Measurements from ENCODE around the gene CDC16.

The CDC16 gene

DNA sequence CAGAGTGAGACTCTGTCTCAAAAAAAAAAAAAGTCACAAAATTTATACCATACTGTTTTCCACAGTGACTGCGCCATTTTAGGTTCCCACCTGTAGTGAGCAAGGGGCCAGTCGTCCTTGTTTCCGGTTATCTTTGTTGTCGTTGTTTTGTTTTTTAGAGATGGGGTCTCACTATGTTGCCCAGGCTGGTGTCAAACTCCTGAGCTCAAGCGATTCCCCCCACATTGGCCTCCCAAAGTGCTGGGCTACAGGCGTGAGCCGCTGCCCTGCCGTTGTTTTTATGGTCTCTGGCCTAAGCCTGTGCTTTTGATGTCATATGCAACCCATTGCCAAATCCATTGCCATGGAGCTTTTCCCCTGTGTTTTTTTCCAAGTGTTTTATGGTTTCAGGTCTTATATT lies 50.0 kb downstream of the CDC16 start:
- Histone ChIP-seq H3K9ac (ENCODE audit: low read depth in 1 of 2, low read length in 2 of 2) (no peak overlapping the region), H3K36me3 (ENCODE audit: control insufficient read depth in 2 of 2, insufficient read depth in 2 of 2, low read length in 2 of 2) (peaks cover 15 to 18% of the 10 kb centered on the region in 2 donors), H3K27me3 (ENCODE audit: control insufficient read depth in 2 of 2, insufficient read depth in 2 of 2, low read length in 2 of 2) (no peaks in the 10 kb centered on the region), H3K27ac (ENCODE audit: low read depth in 2 of 2, low read length in 2 of 2) (no peak overlapping the region), H3K4me3 (ENCODE audit: low read length in 2 of 2) (no peak overlapping the region), H3K9me3 (ENCODE audit: control insufficient read depth in 2 of 2, low read length in 2 of 2) (no peaks in the 10 kb centered on the region), H3K4me1 (ENCODE audit: control insufficient read depth in 2 of 2, insufficient read depth in 2 of 2, low read length in 2 of 2) (peaks cover 9 to 13% of the 10 kb centered on the region in 2 donors)

DNA sequence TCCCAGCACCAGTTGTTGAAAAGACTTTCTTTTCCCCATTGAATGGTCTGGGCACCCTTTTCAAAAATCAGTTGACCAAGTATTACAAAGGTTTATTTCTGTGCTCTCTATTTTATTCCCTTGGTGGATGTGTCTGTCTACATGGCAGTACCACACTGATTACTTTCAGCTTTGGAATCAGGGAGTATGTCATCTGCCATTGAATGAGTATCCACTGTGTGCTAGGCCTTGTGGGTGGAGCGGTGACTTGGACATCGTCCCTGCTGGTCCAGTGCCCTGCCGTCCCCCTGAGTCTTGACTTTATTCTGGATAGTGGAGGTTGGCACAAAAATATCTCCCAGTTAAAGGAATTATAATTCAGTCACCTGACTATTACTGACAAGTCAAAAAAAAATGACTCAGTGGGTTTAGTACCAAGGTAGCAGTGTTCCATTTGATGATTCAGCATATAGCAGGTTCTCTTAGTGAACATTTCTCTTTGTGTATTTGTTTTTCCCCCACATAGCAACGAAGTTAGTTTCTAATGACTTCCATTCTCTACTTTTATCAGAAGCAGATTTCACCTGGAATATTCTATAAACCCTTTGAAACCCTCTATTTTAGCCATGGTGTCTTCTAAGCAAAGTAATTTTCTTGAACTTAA lies 50.6 kb downstream of the CDC16 start:
- H3K27ac ChIP-seq (ENCODE audit: low read depth in 2 of 2, low read length in 2 of 2) = no peak overlapping the region

DNA sequence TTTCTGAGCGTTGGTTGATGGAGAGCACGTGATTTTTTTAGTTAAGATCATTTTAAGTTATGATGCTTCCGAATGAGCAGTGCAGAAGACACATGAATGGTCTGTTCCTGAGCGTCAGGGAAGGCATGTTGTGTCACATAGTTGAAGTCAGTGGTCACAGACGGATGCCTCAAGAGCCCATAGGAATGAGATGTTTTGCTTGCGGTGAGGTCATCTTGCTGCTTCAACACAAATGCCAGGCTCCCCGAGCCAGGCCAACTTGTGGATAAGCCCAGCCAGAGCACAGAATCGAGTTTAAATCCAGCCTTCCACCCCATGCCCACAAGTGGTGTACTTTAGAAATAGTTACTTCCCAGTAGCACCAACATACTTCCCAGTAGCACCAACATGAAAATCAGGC lies 52.1 kb downstream of the CDC16 start:
- Histone ChIP-seq H3K27me3 (ENCODE audit: control insufficient read depth in 2 of 2, insufficient read depth in 2 of 2, low read length in 2 of 2) (no peaks in the 10 kb centered on the region), H3K9me3 (ENCODE audit: control insufficient read depth in 2 of 2, low read length in 2 of 2) (no peaks in the 10 kb centered on the region), H3K4me3 (ENCODE audit: low read length in 2 of 2) (no peak overlapping the region), H3K36me3 (ENCODE audit: control insufficient read depth in 2 of 2, insufficient read depth in 2 of 2, low read length in 2 of 2) (peaks cover 24 to 26% of the 10 kb centered on the region in 2 donors), H3K4me1 (ENCODE audit: control insufficient read depth in 2 of 2, insufficient read depth in 2 of 2, low read length in 2 of 2) (peaks cover 3 to 7% of the 10 kb centered on the region in 2 donors), H3K9ac (ENCODE audit: low read depth in 1 of 2, low read length in 2 of 2) (no peak overlapping the region), H3K27ac (ENCODE audit: low read depth in 2 of 2, low read length in 2 of 2) (no peak overlapping the region)

More for the DNA sequence above, 50.6 kb downstream of the CDC16 start:
- Histone ChIP-seq H3K36me3 (ENCODE audit: control insufficient read depth in 2 of 2, insufficient read depth in 2 of 2, low read length in 2 of 2) (peaks cover 21 to 24% of the 10 kb centered on the region in 2 donors), H3K27me3 (ENCODE audit: control insufficient read depth in 2 of 2, insufficient read depth in 2 of 2, low read length in 2 of 2) (no peaks in the 10 kb centered on the region), H3K4me1 (ENCODE audit: control insufficient read depth in 2 of 2, insufficient read depth in 2 of 2, low read length in 2 of 2) (peaks cover 5 to 13% of the 10 kb centered on the region in 2 donors), H3K9me3 (ENCODE audit: control insufficient read depth in 2 of 2, low read length in 2 of 2) (no peaks in the 10 kb centered on the region), H3K9ac (ENCODE audit: low read depth in 1 of 2, low read length in 2 of 2) (no peak overlapping the region), H3K4me3 (ENCODE audit: low read length in 2 of 2) (no peak overlapping the region)

GRCh38 chr13:114288157-114288591 lies 53.5 kb downstream of the CDC16 start:
- H3K27me3 ChIP-seq (ENCODE audit: control insufficient read depth in 2 of 2, insufficient read depth in 2 of 2, low read length in 2 of 2) = no peaks in the 10 kb centered on the region
- H3K36me3 ChIP-seq (ENCODE audit: control insufficient read depth in 2 of 2, insufficient read depth in 2 of 2, low read length in 2 of 2) = peaks cover 32 to 35% of the 10 kb centered on the region in 2 donors
- H3K4me3 ChIP-seq (ENCODE audit: low read length in 2 of 2) = no peak overlapping the region
- no peaks in the 10 kb centered on the region for H3K9me3 ChIP-seq (ENCODE audit: control insufficient read depth in 2 of 2, low read length in 2 of 2)
- H3K4me1 ChIP-seq (ENCODE audit: control insufficient read depth in 2 of 2, insufficient read depth in 2 of 2, low read length in 2 of 2) = no peaks in the 10 kb centered on the region
- no peak overlapping the region for H3K27ac ChIP-seq (ENCODE audit: low read depth in 2 of 2, low read length in 2 of 2)
- H3K9ac ChIP-seq (ENCODE audit: low read depth in 1 of 2, low read length in 2 of 2) = no peak overlapping the region

DNA sequence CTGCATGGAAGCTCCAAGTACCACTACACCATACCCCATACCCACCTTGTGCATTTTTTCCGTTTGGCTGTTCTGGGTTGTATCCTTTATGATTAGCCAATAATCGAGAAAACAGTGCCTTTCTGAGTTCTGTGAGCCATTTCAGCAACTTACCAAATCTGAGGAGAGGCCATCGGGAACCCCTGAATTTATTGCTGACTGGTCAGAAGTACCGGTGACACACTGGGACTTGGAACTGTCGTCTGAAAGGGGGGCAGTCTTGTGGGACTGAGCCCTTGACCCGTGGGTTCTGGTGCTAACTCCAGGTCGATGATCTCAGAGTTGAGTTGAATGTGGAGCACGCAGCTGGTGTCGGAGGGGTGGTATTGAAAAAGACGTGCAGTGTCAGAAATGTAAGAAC lies 61.8 kb downstream of the CDC16 start:
- Histone ChIP-seq H3K9ac (ENCODE audit: low read depth in 1 of 2, low read length in 2 of 2) (no peak overlapping the region), H3K4me3 (ENCODE audit: low read length in 2 of 2) (no peak overlapping the region), H3K27ac (ENCODE audit: low read depth in 2 of 2, low read length in 2 of 2) (no peak overlapping the region), H3K4me1 (ENCODE audit: control insufficient read depth in 2 of 2, insufficient read depth in 2 of 2, low read length in 2 of 2) (no peaks in the 10 kb centered on the region), H3K27me3 (ENCODE audit: control insufficient read depth in 2 of 2, insufficient read depth in 2 of 2, low read length in 2 of 2) (no peaks in the 10 kb centered on the region), H3K9me3 (ENCODE audit: control insufficient read depth in 2 of 2, low read length in 2 of 2) (no peaks in the 10 kb centered on the region), H3K36me3 (ENCODE audit: control insufficient read depth in 2 of 2, insufficient read depth in 2 of 2, low read length in 2 of 2) (peaks cover 31 to 48% of the 10 kb centered on the region in 2 donors)

DNA sequence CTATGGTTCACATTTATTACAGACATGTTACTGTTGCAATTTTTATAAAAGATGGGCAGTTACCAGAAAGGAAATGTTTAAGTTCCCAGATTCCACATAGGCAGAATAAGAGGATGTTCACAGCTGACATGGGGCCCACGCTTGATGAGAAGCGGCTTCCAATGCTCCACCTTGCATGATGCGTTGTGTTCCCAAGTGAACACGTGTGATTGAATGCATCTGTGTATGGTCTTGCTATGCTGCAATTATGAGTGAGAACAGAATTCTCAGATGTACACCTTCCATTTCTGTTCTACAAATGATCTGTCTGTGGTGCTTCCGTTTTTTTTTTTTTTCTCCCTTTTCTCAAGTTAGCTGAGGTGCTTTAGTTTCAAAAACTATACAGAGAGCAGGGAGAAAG lies 62.2 kb downstream of the CDC16 start:
- no peaks in the 10 kb centered on the region for H3K4me1 ChIP-seq (ENCODE audit: control insufficient read depth in 2 of 2, insufficient read depth in 2 of 2, low read length in 2 of 2)
- H3K36me3 ChIP-seq (ENCODE audit: control insufficient read depth in 2 of 2, insufficient read depth in 2 of 2, low read length in 2 of 2) = peaks cover 31 to 51% of the 10 kb centered on the region in 2 donors
- no peak overlapping the region for H3K9ac ChIP-seq (ENCODE audit: low read depth in 1 of 2, low read length in 2 of 2)
- H3K9me3 ChIP-seq (ENCODE audit: control insufficient read depth in 2 of 2, low read length in 2 of 2) = no peaks in the 10 kb centered on the region
- no peak overlapping the region for H3K4me3 ChIP-seq (ENCODE audit: low read length in 2 of 2)
- H3K27ac ChIP-seq (ENCODE audit: low read depth in 2 of 2, low read length in 2 of 2) = no peak overlapping the region
- no peaks in the 10 kb centered on the region for H3K27me3 ChIP-seq (ENCODE audit: control insufficient read depth in 2 of 2, insufficient read depth in 2 of 2, low read length in 2 of 2)

DNA sequence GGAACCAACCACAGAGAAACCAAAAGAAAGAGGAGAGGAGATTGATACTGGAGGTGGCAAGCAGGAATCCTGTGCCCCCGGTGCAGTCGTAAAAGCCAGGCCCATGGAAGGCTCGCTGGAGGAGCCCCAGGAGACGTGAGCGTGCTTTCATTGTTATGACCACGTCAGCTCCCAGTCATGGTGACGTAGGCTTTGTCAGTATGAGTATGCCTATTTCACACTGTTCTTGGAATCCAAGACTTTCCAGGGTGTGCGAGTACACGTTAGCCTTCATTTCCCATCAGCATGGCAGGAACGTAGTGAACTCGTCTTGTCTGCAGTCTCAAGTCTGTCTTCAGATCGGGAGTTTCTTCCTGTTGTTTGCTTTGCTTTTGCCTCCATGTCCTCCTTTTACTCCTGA lies 64.2 kb downstream of the CDC16 start:
- H3K4me1 ChIP-seq (ENCODE audit: control insufficient read depth in 2 of 2, insufficient read depth in 2 of 2, low read length in 2 of 2) = no peaks in the 10 kb centered on the region
- H3K4me3 ChIP-seq (ENCODE audit: low read length in 2 of 2) = no peak overlapping the region
- H3K27me3 ChIP-seq (ENCODE audit: control insufficient read depth in 2 of 2, insufficient read depth in 2 of 2, low read length in 2 of 2) = no peaks in the 10 kb centered on the region
- no peak overlapping the region for H3K27ac ChIP-seq (ENCODE audit: low read depth in 2 of 2, low read length in 2 of 2)
- no peak overlapping the region for H3K9ac ChIP-seq (ENCODE audit: low read depth in 1 of 2, low read length in 2 of 2)
- no peaks in the 10 kb centered on the region for H3K9me3 ChIP-seq (ENCODE audit: control insufficient read depth in 2 of 2, low read length in 2 of 2)
- H3K36me3 ChIP-seq (ENCODE audit: control insufficient read depth in 2 of 2, insufficient read depth in 2 of 2, low read length in 2 of 2) = peaks cover 31 to 53% of the 10 kb centered on the region in 2 donors

DNA sequence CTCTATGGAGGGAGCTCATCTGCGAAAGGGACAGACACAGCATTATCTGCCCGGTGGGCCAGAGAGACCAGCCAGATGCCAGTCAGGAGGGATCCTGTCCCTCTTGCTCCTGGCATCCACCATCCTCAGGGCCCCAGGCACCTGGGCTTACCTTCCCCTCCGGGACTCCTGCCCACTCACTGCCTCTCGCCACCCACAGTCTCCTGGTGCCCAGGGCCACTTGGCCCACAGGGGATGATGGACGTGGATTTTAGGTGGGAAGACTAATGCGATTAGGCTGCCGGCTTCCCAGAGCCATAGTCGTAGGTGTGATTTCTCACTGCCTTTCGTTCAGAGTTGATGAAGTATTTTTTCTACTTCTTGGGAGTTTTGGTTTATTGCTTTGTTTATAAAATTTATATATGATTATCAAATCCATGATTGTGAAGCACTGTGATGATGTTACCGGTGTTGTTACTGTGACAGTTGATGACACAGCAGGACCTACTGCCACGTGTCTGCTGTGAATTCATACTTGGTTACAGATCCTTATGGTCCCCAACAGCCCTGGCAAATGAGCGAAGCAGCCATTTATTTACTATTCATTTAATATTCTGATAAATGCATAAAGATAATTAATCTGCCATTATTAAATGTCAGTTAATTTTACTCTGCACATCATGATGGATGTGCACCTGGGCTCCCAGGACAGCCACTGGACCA lies 65.1 kb downstream of the CDC16 start:
- H3K9ac ChIP-seq (ENCODE audit: low read depth in 1 of 2, low read length in 2 of 2) = no peak overlapping the region
- H3K27ac ChIP-seq (ENCODE audit: low read depth in 2 of 2, low read length in 2 of 2) = no peak overlapping the region

DNA sequence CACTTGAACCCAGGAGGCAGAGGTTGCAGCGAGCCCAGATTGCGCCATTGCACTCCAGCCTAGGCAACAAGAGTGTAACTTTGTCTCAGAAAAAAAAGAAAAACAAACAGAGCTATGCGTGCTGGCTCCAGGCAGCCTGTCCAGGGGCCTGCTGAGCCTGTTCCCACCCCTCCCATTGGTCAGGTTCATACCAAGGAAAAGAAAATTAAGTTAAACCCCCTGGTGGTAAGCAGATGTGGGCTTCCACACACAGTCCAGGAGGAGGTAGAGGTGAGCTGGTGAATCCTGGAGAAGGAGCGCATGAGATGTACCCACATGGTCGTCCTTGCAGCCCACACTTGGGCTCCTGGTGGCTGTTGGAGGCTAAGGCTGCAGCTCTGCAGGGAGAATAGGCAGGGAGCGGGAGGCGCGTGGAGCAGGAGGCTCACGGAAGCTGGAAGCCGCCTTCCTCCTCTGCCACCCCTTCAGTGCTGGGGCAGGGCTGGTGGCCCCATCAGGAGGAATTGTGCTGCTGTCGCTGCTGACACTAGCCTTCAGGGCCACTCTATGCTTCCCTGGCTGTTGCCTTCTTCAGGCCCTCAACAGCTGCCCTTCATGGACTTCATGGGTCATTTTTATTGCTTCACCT lies 69.1 kb downstream of the CDC16 start:
- peaks cover 28 to 48% of the 10 kb centered on the region in 2 donors for H3K36me3 ChIP-seq (ENCODE audit: control insufficient read depth in 2 of 2, insufficient read depth in 2 of 2, low read length in 2 of 2)
- no peak overlapping the region for H3K9ac ChIP-seq (ENCODE audit: low read depth in 1 of 2, low read length in 2 of 2)
- H3K4me3 ChIP-seq (ENCODE audit: low read length in 2 of 2) = no peak overlapping the region
- no peaks in the 10 kb centered on the region for H3K9me3 ChIP-seq (ENCODE audit: control insufficient read depth in 2 of 2, low read length in 2 of 2)
- no peaks in the 10 kb centered on the region for H3K4me1 ChIP-seq (ENCODE audit: control insufficient read depth in 2 of 2, insufficient read depth in 2 of 2, low read length in 2 of 2)
- H3K27ac ChIP-seq (ENCODE audit: low read depth in 2 of 2, low read length in 2 of 2) = no peak overlapping the region
- H3K27me3 ChIP-seq (ENCODE audit: control insufficient read depth in 2 of 2, insufficient read depth in 2 of 2, low read length in 2 of 2) = no peaks in the 10 kb centered on the region

More for the DNA sequence above, 65.1 kb downstream of the CDC16 start:
- Histone ChIP-seq H3K4me1 (ENCODE audit: control insufficient read depth in 2 of 2, insufficient read depth in 2 of 2, low read length in 2 of 2) (no peaks in the 10 kb centered on the region), H3K36me3 (ENCODE audit: control insufficient read depth in 2 of 2, insufficient read depth in 2 of 2, low read length in 2 of 2) (peaks cover 39 to 59% of the 10 kb centered on the region in 2 donors), H3K27me3 (ENCODE audit: control insufficient read depth in 2 of 2, insufficient read depth in 2 of 2, low read length in 2 of 2) (no peaks in the 10 kb centered on the region), H3K4me3 (ENCODE audit: low read length in 2 of 2) (no peak overlapping the region), H3K9me3 (ENCODE audit: control insufficient read depth in 2 of 2, low read length in 2 of 2) (no peaks in the 10 kb centered on the region)

DNA sequence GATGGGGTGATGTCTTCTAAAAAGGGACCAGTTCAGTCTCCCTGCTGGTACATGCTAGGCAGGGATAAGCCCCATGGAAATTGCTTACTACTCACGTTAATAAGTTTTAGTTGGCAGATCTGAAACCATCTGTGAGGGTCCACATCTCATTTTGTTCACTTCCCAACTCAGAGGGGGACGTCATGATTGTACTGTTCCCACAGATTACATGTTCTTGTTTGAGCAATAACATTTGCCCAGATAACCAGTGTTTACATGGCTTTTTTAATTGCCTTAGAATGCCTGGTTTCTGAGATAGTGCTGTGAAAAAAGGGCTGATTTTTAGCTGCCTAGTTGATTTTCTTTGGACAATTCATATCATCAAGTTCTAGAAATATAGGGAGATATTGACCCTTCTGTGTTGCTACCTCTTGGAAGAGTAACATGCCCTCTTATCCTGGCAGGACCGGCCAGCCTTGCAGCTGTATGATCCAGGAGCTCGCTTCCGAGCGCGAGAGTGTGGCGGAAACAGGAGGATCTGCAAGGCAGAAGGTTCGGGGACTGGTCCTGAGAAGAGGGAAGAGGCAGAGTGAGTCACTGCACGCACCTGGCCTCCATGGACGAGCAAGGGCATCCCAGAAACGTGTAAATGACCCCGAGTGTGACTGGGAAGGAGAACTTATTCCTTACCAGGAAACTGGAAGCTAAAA lies 69.8 kb downstream of the CDC16 start:
- Histone ChIP-seq H3K9ac (ENCODE audit: low read depth in 1 of 2, low read length in 2 of 2) (no peak overlapping the region), H3K36me3 (ENCODE audit: control insufficient read depth in 2 of 2, insufficient read depth in 2 of 2, low read length in 2 of 2) (peaks cover 21 to 42% of the 10 kb centered on the region in 2 donors), H3K27me3 (ENCODE audit: control insufficient read depth in 2 of 2, insufficient read depth in 2 of 2, low read length in 2 of 2) (no peaks in the 10 kb centered on the region), H3K27ac (ENCODE audit: low read depth in 2 of 2, low read length in 2 of 2) (no peak overlapping the region), H3K4me3 (ENCODE audit: low read length in 2 of 2) (no peak overlapping the region), H3K9me3 (ENCODE audit: control insufficient read depth in 2 of 2, low read length in 2 of 2) (no peaks in the 10 kb centered on the region), H3K4me1 (ENCODE audit: control insufficient read depth in 2 of 2, insufficient read depth in 2 of 2, low read length in 2 of 2) (no peaks in the 10 kb centered on the region)

Data from mucosa of rectum (tissue), 2 donors.